ENCODE data around the gene PARVG.

DNA sequence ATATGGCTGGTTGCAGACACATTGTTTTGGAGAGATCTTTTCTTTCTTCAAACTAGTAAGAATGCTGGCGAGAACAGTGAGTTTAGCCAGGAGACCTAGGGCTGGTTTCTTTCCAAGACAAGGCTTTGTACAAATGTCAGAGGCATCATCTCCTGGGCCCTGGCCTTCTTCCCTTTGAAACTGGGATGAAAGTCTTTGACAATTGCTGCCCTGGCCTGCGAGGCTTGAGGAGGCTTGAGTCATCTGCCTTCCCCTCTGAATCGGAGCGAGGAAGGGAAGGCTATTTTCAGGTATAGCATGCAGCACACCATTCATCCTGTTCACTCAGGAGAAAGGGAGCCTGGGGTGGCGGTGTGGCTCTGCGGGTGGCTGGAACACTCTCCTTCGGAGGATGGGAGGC is 21.5 kb upstream of the PARVG start:
- TF ChIP-seq, protein P1, sequence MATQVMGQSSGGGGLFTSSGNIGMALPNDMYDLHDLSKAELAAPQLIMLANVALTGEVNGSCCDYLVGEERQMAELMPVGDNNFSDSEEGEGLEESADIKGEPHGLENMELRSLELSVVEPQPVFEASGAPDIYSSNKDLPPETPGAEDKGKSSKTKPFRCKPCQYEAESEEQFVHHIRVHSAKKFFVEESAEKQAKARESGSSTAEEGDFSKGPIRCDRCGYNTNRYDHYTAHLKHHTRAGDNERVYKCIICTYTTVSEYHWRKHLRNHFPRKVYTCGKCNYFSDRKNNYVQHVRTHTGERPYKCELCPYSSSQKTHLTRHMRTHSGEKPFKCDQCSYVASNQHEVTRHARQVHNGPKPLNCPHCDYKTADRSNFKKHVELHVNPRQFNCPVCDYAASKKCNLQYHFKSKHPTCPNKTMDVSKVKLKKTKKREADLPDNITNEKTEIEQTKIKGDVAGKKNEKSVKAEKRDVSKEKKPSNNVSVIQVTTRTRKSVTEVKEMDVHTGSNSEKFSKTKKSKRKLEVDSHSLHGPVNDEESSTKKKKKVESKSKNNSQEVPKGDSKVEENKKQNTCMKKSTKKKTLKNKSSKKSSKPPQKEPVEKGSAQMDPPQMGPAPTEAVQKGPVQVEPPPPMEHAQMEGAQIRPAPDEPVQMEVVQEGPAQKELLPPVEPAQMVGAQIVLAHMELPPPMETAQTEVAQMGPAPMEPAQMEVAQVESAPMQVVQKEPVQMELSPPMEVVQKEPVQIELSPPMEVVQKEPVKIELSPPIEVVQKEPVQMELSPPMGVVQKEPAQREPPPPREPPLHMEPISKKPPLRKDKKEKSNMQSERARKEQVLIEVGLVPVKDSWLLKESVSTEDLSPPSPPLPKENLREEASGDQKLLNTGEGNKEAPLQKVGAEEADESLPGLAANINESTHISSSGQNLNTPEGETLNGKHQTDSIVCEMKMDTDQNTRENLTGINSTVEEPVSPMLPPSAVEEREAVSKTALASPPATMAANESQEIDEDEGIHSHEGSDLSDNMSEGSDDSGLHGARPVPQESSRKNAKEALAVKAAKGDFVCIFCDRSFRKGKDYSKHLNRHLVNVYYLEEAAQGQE (IDR thresholded peaks at IDR 0.05; ENCODE audit: insufficient read depth in 1 of 2, low read depth in 2 of 2, low read length in 2 of 2) = no peak
- no peak for TF ChIP-seq FOXP2 (optimal IDR thresholded peaks at IDR 0.05; ENCODE audit: borderline replicate concordance, extremely low read depth, extremely low read length, insufficient read depth)
- no peak for TF ChIP-seq POLR2AphosphoS5 (IDR thresholded peaks at IDR 0.05; ENCODE audit: low read depth, low read length)

Measured in PFSK-1 (cell line).